A549 (cell line): ENCODE measurements around the gene CARD9. TPM values are rescaled to one million over a fixed set of nuclear protein-coding genes. Genes with fewer than 3 reads are reported as not detected.
A peak's percentile ranks its signal among the peaks of the same experiment; 100 is the strongest.

Source experiments
- ATAC-seq, 2 experiments: fragments of 200-7000 bp in 1 of 2; fragments of >200 bp in 1 of 2; cut with Nextera tagmentation in 1 of 2; cut with Tn5 transposase in 1 of 2; 3 replicates each; pipeline versions ENCODE4 v1.8.0 to v1.9.1; 2018 to 2020; ENCODE audit warnings: mild to moderate bottlenecking in 1 of 2, moderate library complexity in 1 of 2
- CTCF ChIA-PET: fragments of 300-600 bp; sonication (Branson Sonifier 250); formaldehyde crosslinking; extraction: SDS; loops from one replicate; lab custom pipeline; 2021; ENCODE audit warnings: antibody characterized with exemption, inconsistent platforms; lab: Yijun Ruan, JAX
- POLR2A ChIA-PET: fragments of 350-600 bp; formaldehyde crosslinking; extraction: SDS; loops from one replicate; lab custom pipeline; 2021; ENCODE audit warnings: antibody characterized with exemption, inconsistent platforms; lab: Yijun Ruan, JAX
- DNase-seq, 2 experiments: peaks; one replicate each; pipeline versions ENCODE4 v3.0.0 to v3.0.0-alpha.2; 2011 to 2016; ENCODE audit warnings: low read depth in 1 of 2, low spot score in 1 of 2
- FAIRE-seq: peaks from 2 replicates; lab custom pipeline; 2011; peaks lifted over from hg19 to GRCh38; lab: Jason Lieb, UNC
- H3K27ac ChIP-seq, 2 experiments: fragments of >200 bp; sonication (Bioruptor Twin); formaldehyde crosslinking; 3 replicates each; pipeline ENCODE4 v1.5.1; 2016 to 2017
- H3K4me1 ChIP-seq: fragments of >200 bp; sonication (Bioruptor Twin); formaldehyde crosslinking; 3 replicates; pipeline ENCODE4 v1.6.1; 2016
- H3K4me2 ChIP-seq: fragments of >200 bp; sonication (Bioruptor Twin); formaldehyde crosslinking; 3 replicates; pipeline ENCODE4 v1.6.1; 2016
- H3K4me3 ChIP-seq: fragments of >200 bp; sonication (Bioruptor Twin); formaldehyde crosslinking; 3 replicates; pipeline ENCODE4 v1.5.1; 2016
- H3K9me3 ChIP-seq: fragments of >200 bp; sonication (Bioruptor Twin); formaldehyde crosslinking; 3 replicates; pipeline ENCODE4 v1.6.1; 2016
- CHD2 ChIP-seq: fragments of 150-350 bp; IDR thresholded peaks from 2 replicates; pipeline ENCODE4 v1.6.1; 2014; ENCODE audit warnings: low read length; ENCODE audit not compliant: partially characterized antibody
- CHD4 ChIP-seq: fragments of 200-600 bp; sonication (generic); IDR thresholded peaks from 2 replicates; pipeline ENCODE4 v1.6.1; 2016; ENCODE audit warnings: antibody characterized with exemption, mild to moderate bottlenecking, borderline replicate concordance
- EP300 ChIP-seq, 2 experiments: fragments of >200 bp; sonication (Bioruptor Twin); formaldehyde crosslinking; IDR thresholded peaks; 2 replicates in 1 of 2; 3 replicates in 1 of 2; pipeline ENCODE4 v1.6.1; 2016 to 2017
- ESRRA ChIP-seq: fragments of 150-350 bp; IDR thresholded peaks from 2 replicates; pipeline ENCODE4 v1.6.1; 2014; ENCODE audit warnings: mild to moderate bottlenecking, low read length, borderline replicate concordance
- GATA3 ChIP-seq: IDR thresholded peaks from 2 replicates; pipeline ENCODE4 v1.6.1; 2012; ENCODE audit warnings: borderline replicate concordance
- HOXB13 ChIP-seq: fragments of 250-450 bp; sonication (Bioruptor Pico); IDR thresholded peaks from 2 replicates; pipeline ENCODE4 v1.5.0; 2020; ENCODE audit warnings: low read depth, mild to moderate bottlenecking, moderate library complexity
- HOXB5 ChIP-seq: fragments of 250-450 bp; sonication (Bioruptor Pico); IDR thresholded peaks from 2 replicates; pipeline ENCODE4 v1.5.0; 2020; ENCODE audit warnings: mild to moderate bottlenecking, moderate library complexity
- JUN ChIP-seq, 2 experiments: fragments of >200 bp; sonication (Bioruptor Twin); formaldehyde crosslinking; IDR thresholded peaks; 2 replicates in 1 of 2; 3 replicates in 1 of 2; pipeline ENCODE4 v1.6.1; 2016 to 2017
- MYC ChIP-seq: IDR thresholded peaks from 2 replicates; pipeline ENCODE4 v1.6.1; 2012; ENCODE audit warnings: mild to moderate bottlenecking, inconsistent platforms, low read length, improper control_type of control experiment, borderline replicate concordance
- NFE2L2 ChIP-seq: fragments of 150-350 bp; conservative IDR thresholded peaks from 2 replicates; pipeline ENCODE4 v1.6.1; 2014; ENCODE audit warnings: low read length
- NR3C1 ChIP-seq: fragments of >200 bp; sonication (Bioruptor Twin); formaldehyde crosslinking; IDR thresholded peaks from 3 replicates; pipeline ENCODE4 v1.6.1; 2017
- POLR2A ChIP-seq: IDR thresholded peaks from 2 replicates; pipeline ENCODE4 v1.6.1; 2012; ENCODE audit warnings: mild to moderate bottlenecking, low read length
- RFX5 ChIP-seq: fragments of 450-650 bp; IDR thresholded peaks from 2 replicates; pipeline ENCODE4 v1.7.1; 2014; ENCODE audit warnings: antibody characterized with exemption, mild to moderate bottlenecking, moderate library complexity
- RNF2 ChIP-seq: fragments of 200-600 bp; sonication (generic); IDR thresholded peaks from 2 replicates; pipeline ENCODE4 v1.6.1; 2016; ENCODE audit warnings: low read depth, mild to moderate bottlenecking, antibody characterized with exemption, moderate library complexity, borderline replicate concordance
- SMC3 ChIP-seq: fragments of >200 bp; sonication (Bioruptor Twin); formaldehyde crosslinking; IDR thresholded peaks from 3 replicates; pipeline ENCODE4 v1.6.1; 2018; ENCODE audit warnings: inconsistent platforms
- ZSCAN20 ChIP-seq: fragments of 250-450 bp; sonication (Bioruptor Pico); IDR thresholded peaks from 2 replicates; pipeline ENCODE4 v1.8.0; 2022; ENCODE audit warnings: mild to moderate bottlenecking, moderate library complexity
- WGBS: methylation state at CpG from one replicate; pipeline ENCODE4 v1.1.6; 2017; ENCODE audit errors: missing lambda C conversion rate; 5-methylcytosine and 5-hydroxymethylcytosine counted together
- polyA plus RNA-seq, 4 experiments: library from polyadenylated mRNA; depleted of rRNA in 3 of 4; stranded (reverse); fragments of >200 nt; fragmentation: RNase III in 1 of 4; extraction: RNeasy Plus Mini Kit Qiagen cat#74134 plus additional on column Dnase treatment in 1 of 4; gene quantifications; 2 replicates in 3 of 4; 3 replicates in 1 of 4; pipeline ENCODE4 v1.2.3, GENCODE V29; 2011 to 2017
- TF ChIP-seq, protein P1 (sequence below): fragments of 250-450 bp; sonication (Bioruptor Pico); IDR thresholded peaks from 2 replicates; pipeline ENCODE4 v1.5.0; 2020; ENCODE audit warnings: low read depth, mild to moderate bottlenecking, moderate library complexity
- TF ChIP-seq, protein P2 (sequence below): IDR thresholded peaks from 2 replicates; pipeline ENCODE4 v1.6.1; 2012
- TF ChIP-seq, protein P3 (sequence below): IDR thresholded peaks from 2 replicates; pipeline ENCODE4 v1.6.1; 2012
- TF ChIP-seq, protein P4 (sequence below): fragments of >200 bp; sonication (Bioruptor Twin); formaldehyde crosslinking; IDR thresholded peaks from 2 replicates; pipeline ENCODE4 v1.6.1; 2016

The CARD9 gene
- polyA plus RNA-seq, 2 of the 4 experiments (the other 2 are of a cell fraction): 0.21 to 0.94 TPM

DNA sequence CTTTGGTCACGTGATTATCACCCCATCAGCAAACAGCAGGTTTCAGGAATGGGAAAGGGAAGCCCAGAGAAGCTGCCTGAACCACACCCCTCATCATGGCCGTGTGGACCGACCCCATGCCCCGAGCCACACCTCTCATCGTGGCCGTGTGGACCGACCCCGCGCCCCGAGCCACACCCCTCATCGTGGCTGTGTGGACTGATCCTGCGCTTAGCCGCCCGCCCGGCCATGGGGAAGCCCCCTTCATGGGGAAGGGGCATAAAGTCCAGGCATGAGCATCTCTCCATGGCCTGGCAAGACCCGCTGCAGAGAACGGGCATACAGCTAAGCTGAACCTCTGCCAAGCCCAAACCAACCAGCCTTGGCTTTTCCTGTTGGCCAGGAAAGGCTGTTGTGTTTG lies 20.1 kb upstream of the CARD9 start:
- H3K4me3 ChIP-seq: no peak overlapping the region
- FAIRE-seq (no peak), DNase-seq (no peak), ATAC-seq (no peak)
- WGBS: 88% methylated on average over 15 of the region's 17 CpGs
- H3K4me1 ChIP-seq: peaks cover 4% of the 10 kb centered on the region; the same call in 2 of the 3 replicates
- CTCF ChIA-PET: interaction anchor here (1.0 to 8.9 kb wide), 10 partner anchors 8 to 426 kb away, joined by 3 to 100 read pairs (median 3); partner anchors contain the start of genes DNLZ, ENTR1, PMPCA and SNAPC4
- H3K4me2 ChIP-seq: no peak overlapping the region
- no peak overlapping the region for H3K27ac ChIP-seq
- TF ChIP-seq, protein P1, sequence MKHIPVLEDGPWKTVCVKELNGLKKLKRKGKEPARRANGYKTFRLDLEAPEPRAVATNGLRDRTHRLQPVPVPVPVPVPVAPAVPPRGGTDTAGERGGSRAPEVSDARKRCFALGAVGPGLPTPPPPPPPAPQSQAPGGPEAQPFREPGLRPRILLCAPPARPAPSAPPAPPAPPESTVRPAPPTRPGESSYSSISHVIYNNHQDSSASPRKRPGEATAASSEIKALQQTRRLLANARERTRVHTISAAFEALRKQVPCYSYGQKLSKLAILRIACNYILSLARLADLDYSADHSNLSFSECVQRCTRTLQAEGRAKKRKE (CRISPR knock-in tag): no peak
- TF ChIP-seq EP300 (IDR thresholded peaks at IDR 0.05) (no peak), JUN (IDR thresholded peaks at IDR 0.05) (0 out of 5 replicates have a peak, but pooled peaks of 1 of the 2 experiments have one; percentile 4)
- TF ChIP-seq, all 56 proteins: peak for 1
- POLR2A ChIA-PET: no interaction called here
- H3K9me3 ChIP-seq: no peaks in the 10 kb centered on the region

DNA sequence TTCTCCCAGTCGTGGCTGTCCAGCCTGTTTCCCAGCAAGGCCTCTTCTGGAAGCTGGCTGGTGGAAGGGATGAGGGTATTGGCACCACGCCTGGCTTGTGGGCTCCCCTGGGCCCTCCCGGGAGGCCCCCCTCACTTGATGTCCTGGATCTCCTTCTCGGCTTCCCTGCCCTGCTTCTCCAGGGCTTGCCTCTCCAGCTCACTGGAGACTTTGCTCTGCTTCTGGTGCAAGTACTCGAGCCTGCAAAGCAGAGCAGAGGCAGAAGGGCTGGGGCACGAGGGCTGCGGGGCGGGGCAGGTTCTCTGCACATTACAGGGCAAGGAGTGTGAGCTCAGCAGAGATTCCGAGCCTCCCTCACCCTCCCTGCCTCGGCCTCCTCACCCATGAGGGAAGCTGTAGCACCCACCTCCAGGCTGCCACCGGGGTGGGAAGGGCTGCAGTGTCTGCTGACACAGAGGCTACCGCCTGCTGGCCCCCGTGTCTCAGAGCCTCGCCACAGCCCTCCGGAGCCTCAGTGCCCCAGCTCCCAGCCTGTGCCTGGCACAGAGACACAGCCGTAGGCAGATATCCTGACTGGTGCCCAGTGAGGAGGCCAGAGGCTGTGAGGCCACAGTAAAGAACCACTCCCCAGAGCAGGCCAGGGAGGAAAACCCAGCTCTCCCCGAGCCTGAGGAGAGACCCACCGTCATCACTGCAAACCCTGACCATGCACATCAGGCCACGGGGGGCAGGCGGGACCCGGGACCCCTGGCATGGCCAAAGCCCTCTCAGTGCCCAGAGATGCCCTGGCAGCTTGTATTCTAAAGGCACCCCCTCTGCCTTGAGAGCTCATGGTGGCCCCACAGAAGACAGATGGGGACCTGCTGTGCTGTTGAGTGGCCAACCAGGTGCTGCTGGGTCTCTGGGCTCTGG lies 19.3 kb upstream of the CARD9 start:
- TF ChIP-seq GATA3: no peak
- no peak for TF ChIP-seq ESRRA
- TF ChIP-seq RNF2: no peak
- TF ChIP-seq NR3C1: no peak
- no peak for TF ChIP-seq MYC
- TF ChIP-seq ZSCAN20: no peak
- no peak for TF ChIP-seq HOXB5 (CRISPR knock-in tag)
- TF ChIP-seq SMC3: no peak
- TF ChIP-seq CHD2: no peak
- no peak for TF ChIP-seq NFE2L2
- TF ChIP-seq, protein P2, sequence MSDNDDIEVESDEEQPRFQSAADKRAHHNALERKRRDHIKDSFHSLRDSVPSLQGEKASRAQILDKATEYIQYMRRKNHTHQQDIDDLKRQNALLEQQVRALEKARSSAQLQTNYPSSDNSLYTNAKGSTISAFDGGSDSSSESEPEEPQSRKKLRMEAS: no peak
- no peak for TF ChIP-seq POLR2A
- TF ChIP-seq, protein P3, sequence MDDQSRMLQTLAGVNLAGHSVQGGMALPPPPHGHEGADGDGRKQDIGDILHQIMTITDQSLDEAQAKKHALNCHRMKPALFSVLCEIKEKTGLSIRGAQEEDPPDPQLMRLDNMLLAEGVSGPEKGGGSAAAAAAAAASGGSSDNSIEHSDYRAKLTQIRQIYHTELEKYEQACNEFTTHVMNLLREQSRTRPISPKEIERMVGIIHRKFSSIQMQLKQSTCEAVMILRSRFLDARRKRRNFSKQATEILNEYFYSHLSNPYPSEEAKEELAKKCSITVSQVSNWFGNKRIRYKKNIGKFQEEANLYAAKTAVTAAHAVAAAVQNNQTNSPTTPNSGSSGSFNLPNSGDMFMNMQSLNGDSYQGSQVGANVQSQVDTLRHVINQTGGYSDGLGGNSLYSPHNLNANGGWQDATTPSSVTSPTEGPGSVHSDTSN: no peak
- WGBS: 90% methylated on average over 20 of the region's 21 CpGs
- peak in 1 of 2 experiments; percentile 28; a peak in 3 of 6 replicates for ATAC-seq
- H3K9me3 ChIP-seq: no peaks in the 10 kb centered on the region
- H3K27ac ChIP-seq: no peak overlapping the region
- ChIA-PET POLR2A (interaction anchor here (0.8 to 1.5 kb wide), 2 partner anchors 8 to 30 kb away, joined by 3 to 5 read pairs; no protein-coding TSS in a partner anchor), CTCF (interaction anchor here (0.9 to 4.5 kb wide), 15 partner anchors 8 to 426 kb away, joined by 3 to 29 read pairs (median 3); partner anchors contain the start of genes DNLZ, ENTR1, PMPCA and SNAPC4)
- no peak overlapping the region for H3K4me2 ChIP-seq
- no peak for DNase-seq
- H3K4me3 ChIP-seq: no peak overlapping the region
- no peaks in the 10 kb centered on the region for H3K4me1 ChIP-seq
- no peak for FAIRE-seq

DNA sequence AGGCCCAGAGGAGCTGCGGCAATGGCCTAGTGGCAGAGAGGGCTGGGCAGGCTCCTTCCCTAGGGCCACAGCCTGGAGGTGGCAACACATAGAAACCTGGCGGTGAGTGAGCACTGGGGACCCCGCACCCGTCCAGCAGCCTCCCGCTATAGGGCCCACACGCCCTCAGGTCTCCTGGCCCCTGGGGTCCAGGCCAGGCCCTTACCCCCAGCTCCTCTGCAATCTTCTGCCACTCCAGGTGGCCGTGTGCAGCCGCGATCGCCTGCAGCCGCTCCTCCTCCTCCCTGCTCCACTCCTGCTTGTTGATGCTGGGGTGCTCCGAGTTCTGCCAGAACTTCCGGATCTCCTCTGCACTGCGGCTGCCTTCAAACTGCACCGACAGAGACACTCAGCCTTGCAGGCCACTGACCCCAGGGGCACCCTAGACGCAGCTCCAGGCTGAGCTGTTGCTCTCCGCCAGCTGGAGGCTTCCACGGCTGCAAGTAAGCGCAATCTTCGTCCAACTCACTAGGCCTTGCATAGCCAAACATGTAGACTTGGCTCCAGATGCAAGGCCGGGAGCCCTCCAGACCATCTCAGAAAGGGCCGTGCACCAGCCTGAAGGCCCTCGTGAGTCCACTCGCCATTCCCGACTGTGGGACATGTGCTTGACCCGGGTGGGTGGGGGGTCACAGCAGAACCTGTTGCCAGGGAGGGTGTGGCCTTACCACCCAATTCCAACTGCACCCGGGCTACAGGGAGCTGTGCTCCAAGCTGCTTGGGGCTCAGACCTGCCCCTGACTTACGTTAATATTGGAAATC lies 18.5 kb upstream of the CARD9 start:
- no peak for DNase-seq
- WGBS: 94% methylated on average over 27 of the region's 28 CpGs
- POLR2A ChIA-PET: interaction anchor here (0.8 to 1.5 kb wide), 2 partner anchors 9 to 29 kb away, joined by 3 to 5 read pairs; no protein-coding TSS in a partner anchor
- no peak for FAIRE-seq
- H3K4me2 ChIP-seq: no peak overlapping the region
- no peak overlapping the region for H3K27ac ChIP-seq
- TF ChIP-seq, protein P4, sequence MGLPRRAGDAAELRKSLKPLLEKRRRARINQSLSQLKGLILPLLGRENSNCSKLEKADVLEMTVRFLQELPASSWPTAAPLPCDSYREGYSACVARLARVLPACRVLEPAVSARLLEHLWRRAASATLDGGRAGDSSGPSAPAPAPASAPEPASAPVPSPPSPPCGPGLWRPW: no peak
- no peak for TF ChIP-seq CHD4
- no peak for TF ChIP-seq GATA3
- TF ChIP-seq HOXB13: no peak
- TF ChIP-seq NR3C1: no peak
- TF ChIP-seq, protein P3: no peak
- TF ChIP-seq RFX5: no peak
- H3K9me3 ChIP-seq: no peaks in the 10 kb centered on the region
- no peak overlapping the region for H3K4me3 ChIP-seq
- CTCF ChIA-PET: interaction anchor here (0.7 to 4.5 kb wide), 13 partner anchors 9 to 253 kb away, joined by 3 to 29 read pairs (median 4); partner anchors contain the start of genes DNLZ and SNAPC4
- ATAC-seq: peak in 1 of 2 experiments; percentile 25; a peak in 2 of 6 replicates
- no peaks in the 10 kb centered on the region for H3K4me1 ChIP-seq
